HG02970 (cell line): ENCODE data around the gene TMEM92.
"Not testable (repeated sequence)": the region's sequence is repeated elsewhere in the genome, so short reads cannot be mapped to it uniquely, and the experiment has no call there.

Source experiments
- ATAC-seq: cut with Tn5 transposase; IDR thresholded peaks from one replicate; pipeline ENCODE4 v1.9.1; 2021; ENCODE audit warnings: mild to moderate bottlenecking, moderate library complexity, moderate number of reproducible peaks; ENCODE audit not compliant: unreplicated experiment, low FRiP score

TMEM92 gene

GRCh38 chr17:50261051-50261915 lies 13.0 kb upstream of the TMEM92 start:
- ATAC-seq: no peak

GRCh38 chr17:50262001-50262794 lies 12.1 kb upstream of the TMEM92 start:
- no peak for ATAC-seq

- ATAC-seq: no peak
These were observed 10.7 kb upstream of the TMEM92 start for GRCh38 chr17:50263331-50264262.

- no peak for ATAC-seq
These were observed 9.8 kb upstream of the TMEM92 start for GRCh38 chr17:50264263-50265113.

GRCh38 chr17:50265212-50265611 lies 9.1 kb upstream of the TMEM92 start:
- ATAC-seq: no peak

- ATAC-seq: no peak
These were observed 8.5 kb upstream of the TMEM92 start for GRCh38 chr17:50265690-50266315.

GRCh38 chr17:50266384-50267073 lies 7.7 kb upstream of the TMEM92 start:
- ATAC-seq: no peak

GRCh38 chr17:50267074-50267841 lies 7.0 kb upstream of the TMEM92 start:
- ATAC-seq: no peak

- ATAC-seq: no peak
These were observed 6.2 kb upstream of the TMEM92 start for GRCh38 chr17:50268026-50268425.

- no peak for ATAC-seq
These were observed 5.5 kb upstream of the TMEM92 start for GRCh38 chr17:50268743-50269275.

- ATAC-seq: no peak
These were observed 4.5 kb upstream of the TMEM92 start for GRCh38 chr17:50269477-50270434.

GRCh38 chr17:50270435-50271362 lies 3.6 kb upstream of the TMEM92 start:
- no peak for ATAC-seq

GRCh38 chr17:50271363-50271750 lies 2.9 kb upstream of the TMEM92 start:
- not testable (repeated sequence) for ATAC-seq

GRCh38 chr17:50272246-50272645 lies 2.0 kb upstream of the TMEM92 start:
- no peak for ATAC-seq
